K562 (cell line): ENCODE measurements around the gene MINAR1. TPM values are rescaled to one million over a fixed set of nuclear protein-coding genes. Genes with fewer than 3 reads are reported as not detected.

Experiments used
- ATAC-seq: fragments of 200-7000 bp; cut with Tn5 transposase; 3 replicates; pipeline ENCODE4 v1.9.1; 2020; ENCODE audit warnings: moderate library complexity
- BruUV-seq: library from RNA; stranded (reverse); fragments of 400-500 nt; replicated peaks from 2 replicates; lab custom pipeline; 2021; lab: Mats Ljungman, UMichigan
- CTCF ChIA-PET: fragments of 300-600 bp; formaldehyde crosslinking; extraction: SDS; loops from one replicate; lab custom pipeline; 2021; ENCODE audit warnings: low intra/inter-chr PET ratio; lab: Yijun Ruan, JAX
- POLR2A ChIA-PET: fragments of 300-600, 350-650 bp; sonication (Branson Sonifier 250); formaldehyde crosslinking; extraction: SDS; loops from one replicate; lab custom pipeline; 2021; ENCODE audit warnings: antibody characterized with exemption, inconsistent platforms; lab: Yijun Ruan, JAX
- DNase-seq, 4 experiments: peaks; one replicate each; pipeline versions ENCODE4 v3.0.0 to v3.0.0-alpha.2; 2011 to 2018; ENCODE audit warnings: low spot score in 3 of 4, mixed read lengths in 3 of 4; ENCODE audit errors: extremely low read depth in 1 of 4
- FAIRE-seq: peaks from 2 replicates; lab custom pipeline; 2011; peaks lifted over from hg19 to GRCh38; lab: Jason Lieb, UNC
- H2AFZ ChIP-seq: 2 replicates; pipeline ENCODE4 v1.6.0; 2011; ENCODE audit warnings: low read depth, low read length, control low read depth, inconsistent platforms
- H3K27ac ChIP-seq: fragments of 200-600 bp; 3 replicates; pipeline ENCODE4 v1.8.0; 2011; ENCODE audit warnings: low read depth, mild to moderate bottlenecking, control low read depth, inconsistent platforms, low read length, moderate library complexity, mixed read lengths; ENCODE audit errors: extremely low read depth
- H3K27me3 ChIP-seq, 2 experiments: fragments of 300-600 bp in 1 of 2; 2 replicates in 1 of 2; 3 replicates in 1 of 2; pipeline versions ENCODE4 v1.6.0 to v1.8.0; 2011; ENCODE audit warnings: inconsistent platforms in 2 of 2, low read length in 2 of 2, mild to moderate bottlenecking in 1 of 2, mixed read lengths in 1 of 2, moderate library complexity in 1 of 2; ENCODE audit not compliant: control insufficient read depth in 2 of 2, insufficient read depth in 2 of 2
- H3K36me3 ChIP-seq: fragments of 300-600 bp; 3 replicates; pipeline ENCODE4 v1.8.0; 2011; ENCODE audit warnings: mild to moderate bottlenecking, low read length, inconsistent platforms; ENCODE audit not compliant: control insufficient read depth, insufficient read depth
- H3K4me1 ChIP-seq, 2 experiments: fragments of 200-600 bp in 1 of 2; replicated peaks in 1 of 2; 2 replicates in 1 of 2; 3 replicates in 1 of 2; pipeline versions ENCODE4 v1.5.1 to v1.8.0; 2011; ENCODE audit warnings: inconsistent platforms in 2 of 2, low read length in 2 of 2, mild to moderate bottlenecking in 1 of 2, mixed read lengths in 1 of 2, moderate library complexity in 1 of 2; ENCODE audit not compliant: control insufficient read depth in 2 of 2, insufficient read depth in 2 of 2
- H3K4me2 ChIP-seq: 2 replicates; pipeline ENCODE4 v1.6.1; 2011; ENCODE audit warnings: low read length, control low read depth, inconsistent platforms, mixed read lengths; ENCODE audit not compliant: insufficient read depth
- H3K4me3 ChIP-seq: fragments of 200-600 bp; sonication (generic), shearing (Covaris generic); 2 replicates; pipeline ENCODE4 v1.5.1; 2016; ENCODE audit warnings: control low read depth, inconsistent platforms
- H3K79me2 ChIP-seq: fragments of 200-600 bp; 3 replicates; pipeline ENCODE4 v1.8.0; 2011; ENCODE audit warnings: low read length, inconsistent platforms; ENCODE audit not compliant: control insufficient read depth, insufficient read depth
- H3K9ac ChIP-seq, 2 experiments: 2 replicates each; pipeline versions ENCODE4 v1.6.0 to v1.6.1; 2011; ENCODE audit warnings: low read depth in 2 of 2, low read length in 2 of 2, control low read depth in 1 of 2, inconsistent platforms in 1 of 2, mild to moderate bottlenecking in 1 of 2, mixed read lengths in 1 of 2; ENCODE audit not compliant: insufficient read depth in 1 of 2
- H3K9me1 ChIP-seq: one replicate; pipeline ENCODE4 v1.6.0; 2011; ENCODE audit warnings: inconsistent platforms, mild to moderate bottlenecking, low read length, moderate library complexity; ENCODE audit not compliant: control insufficient read depth, insufficient read depth
- H3K9me3 ChIP-seq: replicated peaks from 2 replicates; pipeline ENCODE4 v1.5.1; 2011; ENCODE audit warnings: low read depth, low read length, inconsistent platforms; ENCODE audit not compliant: control insufficient read depth, insufficient read depth
- H4K20me1 ChIP-seq: replicated peaks from 2 replicates; pipeline ENCODE4 v1.6.1; 2011; ENCODE audit warnings: low read length, inconsistent platforms, mixed read lengths; ENCODE audit not compliant: control insufficient read depth, insufficient read depth
- ADNP ChIP-seq: fragments of 200-800 bp; sonication (Bioruptor generic); IDR thresholded peaks from 2 replicates; pipeline ENCODE4 v1.6.1; 2016; ENCODE audit warnings: missing genetic modification characterization, missing compliant biosample characterization
- ARID2 ChIP-seq: fragments of 450-650 bp; IDR thresholded peaks from 2 replicates; pipeline ENCODE4 v1.6.1; 2017; ENCODE audit warnings: antibody characterized with exemption, mild to moderate bottlenecking
- BCL6 ChIP-seq: fragments of 250-450 bp; sonication (Bioruptor Pico); IDR thresholded peaks from 2 replicates; pipeline ENCODE4 v1.4.0; 2020
- CREBBP ChIP-seq: IDR thresholded peaks from one replicate; pipeline ENCODE4 v1.6.1; 2012; ENCODE audit warnings: low read depth, mild to moderate bottlenecking, control low read depth, inconsistent platforms, low read length
- ESRRA ChIP-seq: fragments of 450-650 bp; IDR thresholded peaks from 2 replicates; pipeline ENCODE4 v1.6.1; 2014; ENCODE audit warnings: low read depth, mild to moderate bottlenecking, moderate library complexity, borderline replicate concordance
- ESRRB ChIP-seq: fragments of 250-450 bp; sonication (Bioruptor Pico); IDR thresholded peaks from 2 replicates; pipeline ENCODE4 v1.5.0; 2020; ENCODE audit warnings: mild to moderate bottlenecking, moderate library complexity, borderline replicate concordance
- FOSL1 ChIP-seq: fragments of 200-800 bp; sonication (Bioruptor generic); conservative IDR thresholded peaks from 2 replicates; pipeline ENCODE4 v1.6.1; 2016; ENCODE audit warnings: missing genetic modification characterization, missing compliant biosample characterization
- NCOA1 ChIP-seq: fragments of 450-650 bp; IDR thresholded peaks from 2 replicates; pipeline ENCODE4 v1.6.1; 2016; ENCODE audit warnings: low read depth
- NCOA4 ChIP-seq: fragments of 450-650 bp; IDR thresholded peaks from 2 replicates; pipeline ENCODE4 v1.6.1; 2018; ENCODE audit warnings: mild to moderate bottlenecking; ENCODE audit not compliant: partially characterized antibody
- POLR2AphosphoS5 ChIP-seq: IDR thresholded peaks from 2 replicates; pipeline ENCODE4 v1.6.1; 2011; ENCODE audit warnings: mild to moderate bottlenecking, low read depth, low read length, moderate library complexity; ENCODE audit not compliant: control insufficient read depth, insufficient read depth
- POLR2B ChIP-seq: fragments of 450-650 bp; IDR thresholded peaks from 2 replicates; pipeline ENCODE4 v1.6.1; 2018; ENCODE audit warnings: low read depth; ENCODE audit not compliant: partially characterized antibody
- RBM17 ChIP-seq: fragments of 200-400 bp; formaldehyde crosslinking; IDR thresholded peaks from 2 replicates; pipeline ENCODE4 v1.6.1; 2017; ENCODE audit warnings: low read depth, mild to moderate bottlenecking, low read length, borderline replicate concordance
- RFX1 ChIP-seq: fragments of 450-650 bp; IDR thresholded peaks from 2 replicates; pipeline ENCODE4 v1.6.1; 2016; ENCODE audit warnings: mild to moderate bottlenecking, moderate library complexity
- SETDB1 ChIP-seq: IDR thresholded peaks from one replicate; pipeline ENCODE4 v1.6.1; 2012; ENCODE audit warnings: low read length, control low read depth, inconsistent platforms
- SMC3 ChIP-seq: conservative IDR thresholded peaks from 2 replicates; pipeline ENCODE4 v1.6.1; 2011; ENCODE audit warnings: low read depth, low read length, improper control_type of control experiment; ENCODE audit not compliant: insufficient read depth
- WGBS: fragments of 100-300 bp; shearing (Covaris generic); methylation state at CpG from one replicate; pipeline ENCODE4 v1.1.6; 2016; ENCODE audit warnings: low coverage, mixed read lengths; ENCODE audit not compliant: insufficient coverage; ENCODE audit errors: missing lambda C conversion rate; 5-methylcytosine and 5-hydroxymethylcytosine counted together
- in situ Hi-C: fragments of 300-500 bp; cut with MboI; formaldehyde crosslinking; loops from 4 replicates; pipeline ENCODE4 v1.15.0; 2018; ENCODE audit warnings: inconsistent platforms, mixed read lengths
- intact Hi-C: fragments of 100-400 bp; cut with micrococcal nuclease; formaldehyde crosslinking; loops from 2 replicates; pipeline ENCODE4 v1.14.2; 2022
- polyA plus RNA-seq, 8 experiments: library from polyadenylated mRNA; depleted of rRNA in 4 of 8; stranded (reverse) in 5 of 8; unstranded in 3 of 8; fragments of >200 nt; fragmentation: Nextera tagmentation in 2 of 8; fragmentation: Illumina TruSeq in 1 of 8; extraction: Ambion mirVana in 2 of 8; extraction: Trizol in 1 of 8; gene quantifications; 2 replicates each; pipeline versions ENCODE4 v1.2.1 to v1.2.3, GENCODE V29; 2011 to 2014; ENCODE audit warnings: inconsistent platforms in 1 of 8, missing spikeins in 1 of 8
- total RNA-seq, 7 experiments: library from RNA; depleted of rRNA in 6 of 7; stranded (reverse); fragments of >200 nt in 6 of 7; fragmentation: Illumina TruSeq in 2 of 7; extraction: Trizol in 2 of 7; gene quantifications; 2 replicates each; pipeline versions ENCODE4 v1.2.1 to v1.2.3, GENCODE V29; 2011 to 2021; ENCODE audit warnings: low replicate concordance in 1 of 7
- TF ChIP-seq, protein P1 (sequence below): fragments of 450-650 bp; IDR thresholded peaks from 2 replicates; pipeline ENCODE4 v1.6.1; 2016; ENCODE audit warnings: borderline replicate concordance
- TF ChIP-seq, protein P2 (sequence below): fragments of 450-650 bp; IDR thresholded peaks from 2 replicates; pipeline ENCODE4 v1.6.1; 2016; ENCODE audit warnings: mild to moderate bottlenecking

The MINAR1 gene
- total and polyA plus RNA-seq, 9 of the 15 experiments (the other 6 are each of a cell fraction or from before 2014, with no cell fraction given): 0.21 to 1.2 (median 0.52) TPM

DNA sequence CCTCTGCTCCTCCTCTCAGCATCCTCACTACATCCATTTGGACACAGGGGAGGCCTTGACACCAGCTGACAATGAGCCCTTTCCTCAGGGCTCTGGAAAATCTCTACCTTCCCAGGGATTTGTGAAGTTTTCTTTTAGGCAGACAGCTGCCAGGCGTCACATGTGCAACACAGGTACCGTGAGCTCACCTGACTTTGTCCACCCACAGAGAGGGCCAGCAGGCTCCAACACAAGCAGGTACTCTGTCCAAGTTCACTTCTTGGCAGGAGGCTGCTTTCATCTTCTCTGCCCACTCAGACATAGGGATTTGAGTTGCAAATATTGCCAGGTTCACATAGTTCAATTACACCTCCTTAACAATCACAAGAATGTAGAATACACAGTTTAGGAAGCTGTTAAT is 15.3 kb upstream of the MINAR1 start:
- no TSS peak for BruUV-seq
- POLR2A ChIA-PET: interaction anchor here (0.6 kb wide), 1 partner anchor 144 kb away, joined by 3 read pairs; no protein-coding TSS in a partner anchor
- Histone ChIP-seq H2AFZ (no peak overlapping the region), H3K9me1 (no peaks in the 10 kb centered on the region), H3K4me1 (no peaks in the 10 kb centered on the region), H3K9me3 (no peaks in the 10 kb centered on the region), H3K4me3 (no peak overlapping the region), H3K36me3 (no peaks in the 10 kb centered on the region), H4K20me1 (no peaks in the 10 kb centered on the region), H3K27ac (no peak overlapping the region), H3K9ac (no peak overlapping the region), H3K27me3 (no peaks in the 10 kb centered on the region), H3K4me2 (no peak overlapping the region), H3K79me2 (no peaks in the 10 kb centered on the region)
- ATAC-seq: no peak
- in situ Hi-C loops: no loop called here
- no peak for DNase-seq
- no peak for FAIRE-seq
- 20% methylated on average over 2 of the region's 2 CpGs for WGBS
- intact Hi-C loops: no loop called here
- CTCF ChIA-PET: no interaction called here
- TF ChIP-seq ARID2 (no peak), NCOA4 (no peak), SETDB1 (no peak), POLR2B (no peak), ESRRA (no peak), RFX1 (no peak), FOSL1 (tag) (no peak), RBM17 (no peak), SMC3 (no peak), NCOA1 (no peak), ADNP (tag) (no peak), BCL6 (no peak), POLR2AphosphoS5 (no peak), ESRRB (CRISPR knock-in tag) (no peak), CREBBP (no peak)
- TF ChIP-seq, protein P1, sequence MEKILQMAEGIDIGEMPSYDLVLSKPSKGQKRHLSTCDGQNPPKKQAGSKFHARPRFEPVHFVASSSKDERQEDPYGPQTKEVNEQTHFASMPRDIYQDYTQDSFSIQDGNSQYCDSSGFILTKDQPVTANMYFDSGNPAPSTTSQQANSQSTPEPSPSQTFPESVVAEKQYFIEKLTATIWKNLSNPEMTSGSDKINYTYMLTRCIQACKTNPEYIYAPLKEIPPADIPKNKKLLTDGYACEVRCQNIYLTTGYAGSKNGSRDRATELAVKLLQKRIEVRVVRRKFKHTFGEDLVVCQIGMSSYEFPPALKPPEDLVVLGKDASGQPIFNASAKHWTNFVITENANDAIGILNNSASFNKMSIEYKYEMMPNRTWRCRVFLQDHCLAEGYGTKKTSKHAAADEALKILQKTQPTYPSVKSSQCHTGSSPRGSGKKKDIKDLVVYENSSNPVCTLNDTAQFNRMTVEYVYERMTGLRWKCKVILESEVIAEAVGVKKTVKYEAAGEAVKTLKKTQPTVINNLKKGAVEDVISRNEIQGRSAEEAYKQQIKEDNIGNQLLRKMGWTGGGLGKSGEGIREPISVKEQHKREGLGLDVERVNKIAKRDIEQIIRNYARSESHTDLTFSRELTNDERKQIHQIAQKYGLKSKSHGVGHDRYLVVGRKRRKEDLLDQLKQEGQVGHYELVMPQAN: no peak
- TF ChIP-seq, protein P2, sequence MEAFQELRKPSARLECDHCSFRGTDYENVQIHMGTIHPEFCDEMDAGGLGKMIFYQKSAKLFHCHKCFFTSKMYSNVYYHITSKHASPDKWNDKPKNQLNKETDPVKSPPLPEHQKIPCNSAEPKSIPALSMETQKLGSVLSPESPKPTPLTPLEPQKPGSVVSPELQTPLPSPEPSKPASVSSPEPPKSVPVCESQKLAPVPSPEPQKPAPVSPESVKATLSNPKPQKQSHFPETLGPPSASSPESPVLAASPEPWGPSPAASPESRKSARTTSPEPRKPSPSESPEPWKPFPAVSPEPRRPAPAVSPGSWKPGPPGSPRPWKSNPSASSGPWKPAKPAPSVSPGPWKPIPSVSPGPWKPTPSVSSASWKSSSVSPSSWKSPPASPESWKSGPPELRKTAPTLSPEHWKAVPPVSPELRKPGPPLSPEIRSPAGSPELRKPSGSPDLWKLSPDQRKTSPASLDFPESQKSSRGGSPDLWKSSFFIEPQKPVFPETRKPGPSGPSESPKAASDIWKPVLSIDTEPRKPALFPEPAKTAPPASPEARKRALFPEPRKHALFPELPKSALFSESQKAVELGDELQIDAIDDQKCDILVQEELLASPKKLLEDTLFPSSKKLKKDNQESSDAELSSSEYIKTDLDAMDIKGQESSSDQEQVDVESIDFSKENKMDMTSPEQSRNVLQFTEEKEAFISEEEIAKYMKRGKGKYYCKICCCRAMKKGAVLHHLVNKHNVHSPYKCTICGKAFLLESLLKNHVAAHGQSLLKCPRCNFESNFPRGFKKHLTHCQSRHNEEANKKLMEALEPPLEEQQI: no peak
